ENCODE measurements around the gene DVL1. TPM values are rescaled to one million over a fixed set of nuclear protein-coding genes. Genes with fewer than 3 reads are reported as not detected.
A peak's percentile ranks its signal among the peaks of the same experiment; 100 is the strongest.

The DVL1 gene
- total RNA-seq, 1 donor from 2014 or later, result 55.0 TPM

- H3K9ac ChIP-seq (ENCODE audit: low read length), result no peak overlapping the region
- no peaks in the 10 kb centered on the region for H3K36me3 Mint-ChIP-seq (ENCODE audit: low read depth, unreplicated experiment)
Measured at GRCh38 chr1:1292851-1293250, 56.4 kb downstream of the DVL1 start.

DNA sequence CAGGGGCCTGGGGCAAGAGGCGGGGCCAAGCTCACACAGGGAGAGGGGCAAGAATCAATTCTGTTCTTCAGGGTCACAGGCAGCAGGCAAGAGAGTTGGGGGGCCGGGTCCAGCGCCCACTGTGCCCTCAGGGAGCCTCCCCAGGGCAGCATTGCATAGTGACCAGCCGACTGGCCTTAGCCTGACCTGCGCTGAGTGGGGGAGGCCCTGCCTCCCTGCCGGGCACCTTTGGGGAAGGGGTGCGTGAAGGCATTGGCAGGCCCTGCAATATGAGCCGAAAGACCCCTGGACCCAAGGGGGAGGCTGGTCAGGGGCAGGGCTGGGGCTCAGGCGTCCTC is 56.8 kb downstream of the DVL1 start:
- no peaks in the 10 kb centered on the region for H3K4me1 Mint-ChIP-seq (ENCODE audit: low read depth, unreplicated experiment)
- H3K27ac ChIP-seq (ENCODE audit: low read depth, low read length), result no peak overlapping the region
- TF ChIP-seq, protein P1, sequence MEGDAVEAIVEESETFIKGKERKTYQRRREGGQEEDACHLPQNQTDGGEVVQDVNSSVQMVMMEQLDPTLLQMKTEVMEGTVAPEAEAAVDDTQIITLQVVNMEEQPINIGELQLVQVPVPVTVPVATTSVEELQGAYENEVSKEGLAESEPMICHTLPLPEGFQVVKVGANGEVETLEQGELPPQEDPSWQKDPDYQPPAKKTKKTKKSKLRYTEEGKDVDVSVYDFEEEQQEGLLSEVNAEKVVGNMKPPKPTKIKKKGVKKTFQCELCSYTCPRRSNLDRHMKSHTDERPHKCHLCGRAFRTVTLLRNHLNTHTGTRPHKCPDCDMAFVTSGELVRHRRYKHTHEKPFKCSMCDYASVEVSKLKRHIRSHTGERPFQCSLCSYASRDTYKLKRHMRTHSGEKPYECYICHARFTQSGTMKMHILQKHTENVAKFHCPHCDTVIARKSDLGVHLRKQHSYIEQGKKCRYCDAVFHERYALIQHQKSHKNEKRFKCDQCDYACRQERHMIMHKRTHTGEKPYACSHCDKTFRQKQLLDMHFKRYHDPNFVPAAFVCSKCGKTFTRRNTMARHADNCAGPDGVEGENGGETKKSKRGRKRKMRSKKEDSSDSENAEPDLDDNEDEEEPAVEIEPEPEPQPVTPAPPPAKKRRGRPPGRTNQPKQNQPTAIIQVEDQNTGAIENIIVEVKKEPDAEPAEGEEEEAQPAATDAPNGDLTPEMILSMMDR (IDR thresholded peaks at IDR 0.05; ENCODE audit: insufficient read depth, low read depth, low read length), result no peak
- TF ChIP-seq EZH2 (IDR thresholded peaks at IDR 0.05; ENCODE audit: insufficient read depth, low read length), result no peak
- H3K4me2 ChIP-seq (ENCODE audit: low read length), result no peak overlapping the region
- no peak overlapping the region for H3K4me3 ChIP-seq (ENCODE audit: insufficient read depth, low read depth, low read length)
- H3K79me2 ChIP-seq (ENCODE audit: insufficient read depth, low read length), result no peaks in the 10 kb centered on the region
- no peak overlapping the region for H3K9ac ChIP-seq (ENCODE audit: low read length)
- H3K27me3 ChIP-seq (ENCODE audit: insufficient read depth, low read length), result no peaks in the 10 kb centered on the region
- FAIRE-seq (no peak), DNase-seq (ENCODE audit: low read depth) (no peak)
- no peaks in the 10 kb centered on the region for H3K36me3 Mint-ChIP-seq (ENCODE audit: low read depth, unreplicated experiment)
- no peak overlapping the region for H3K4me3 Mint-ChIP-seq (ENCODE audit: unreplicated experiment)
- H3K27ac Mint-ChIP-seq (ENCODE audit: unreplicated experiment), result no peak overlapping the region
- no peaks in the 10 kb centered on the region for H3K9me3 ChIP-seq (ENCODE audit: insufficient read depth, low read depth, low read length)
- H3K4me1 ChIP-seq (ENCODE audit: insufficient read depth, low read length), result no peaks in the 10 kb centered on the region
- H3K36me3 ChIP-seq (ENCODE audit: insufficient read depth, low read length), result no peaks in the 10 kb centered on the region
- peaks cover 8% of the 10 kb centered on the region for H4K20me1 ChIP-seq (ENCODE audit: insufficient read depth, low read length)
- no peaks in the 10 kb centered on the region for H3K9me3 Mint-ChIP-seq (ENCODE audit: unreplicated experiment)
- H2AFZ ChIP-seq (ENCODE audit: low read depth, low read length), result no peak overlapping the region
- H3K27me3 Mint-ChIP-seq (ENCODE audit: low read depth, unreplicated experiment), result no peaks in the 10 kb centered on the region

More at GRCh38 chr1:1292851-1293250, 56.4 kb downstream of the DVL1 start:
- FAIRE-seq (no peak), DNase-seq (ENCODE audit: low read depth) (no peak)
- Histone ChIP-seq H3K36me3 (ENCODE audit: insufficient read depth, low read length) (no peaks in the 10 kb centered on the region), H3K4me2 (ENCODE audit: low read length) (no peak overlapping the region), H3K27me3 (ENCODE audit: insufficient read depth, low read length) (no peaks in the 10 kb centered on the region), H3K79me2 (ENCODE audit: insufficient read depth, low read length) (no peaks in the 10 kb centered on the region), H3K27ac (ENCODE audit: low read depth, low read length) (no peak overlapping the region), H3K9me3 (ENCODE audit: insufficient read depth, low read depth, low read length) (no peaks in the 10 kb centered on the region), H3K4me3 (ENCODE audit: insufficient read depth, low read depth, low read length) (no peak overlapping the region), H3K4me1 (ENCODE audit: insufficient read depth, low read length) (no peaks in the 10 kb centered on the region), H2AFZ (ENCODE audit: low read depth, low read length) (no peak overlapping the region), H4K20me1 (ENCODE audit: insufficient read depth, low read length) (peaks cover 8% of the 10 kb centered on the region)
- Mint-ChIP-seq H3K27me3 (ENCODE audit: low read depth, unreplicated experiment) (no peaks in the 10 kb centered on the region), H3K4me3 (ENCODE audit: unreplicated experiment) (no peak overlapping the region), H3K4me1 (ENCODE audit: low read depth, unreplicated experiment) (no peaks in the 10 kb centered on the region), H3K9me3 (ENCODE audit: unreplicated experiment) (no peaks in the 10 kb centered on the region), H3K27ac (ENCODE audit: unreplicated experiment) (no peak overlapping the region)
- no peak for TF ChIP-seq EZH2 (IDR thresholded peaks at IDR 0.05; ENCODE audit: insufficient read depth, low read length)
- TF ChIP-seq, protein P1 (IDR thresholded peaks at IDR 0.05; ENCODE audit: insufficient read depth, low read depth, low read length), result no peak

DNA sequence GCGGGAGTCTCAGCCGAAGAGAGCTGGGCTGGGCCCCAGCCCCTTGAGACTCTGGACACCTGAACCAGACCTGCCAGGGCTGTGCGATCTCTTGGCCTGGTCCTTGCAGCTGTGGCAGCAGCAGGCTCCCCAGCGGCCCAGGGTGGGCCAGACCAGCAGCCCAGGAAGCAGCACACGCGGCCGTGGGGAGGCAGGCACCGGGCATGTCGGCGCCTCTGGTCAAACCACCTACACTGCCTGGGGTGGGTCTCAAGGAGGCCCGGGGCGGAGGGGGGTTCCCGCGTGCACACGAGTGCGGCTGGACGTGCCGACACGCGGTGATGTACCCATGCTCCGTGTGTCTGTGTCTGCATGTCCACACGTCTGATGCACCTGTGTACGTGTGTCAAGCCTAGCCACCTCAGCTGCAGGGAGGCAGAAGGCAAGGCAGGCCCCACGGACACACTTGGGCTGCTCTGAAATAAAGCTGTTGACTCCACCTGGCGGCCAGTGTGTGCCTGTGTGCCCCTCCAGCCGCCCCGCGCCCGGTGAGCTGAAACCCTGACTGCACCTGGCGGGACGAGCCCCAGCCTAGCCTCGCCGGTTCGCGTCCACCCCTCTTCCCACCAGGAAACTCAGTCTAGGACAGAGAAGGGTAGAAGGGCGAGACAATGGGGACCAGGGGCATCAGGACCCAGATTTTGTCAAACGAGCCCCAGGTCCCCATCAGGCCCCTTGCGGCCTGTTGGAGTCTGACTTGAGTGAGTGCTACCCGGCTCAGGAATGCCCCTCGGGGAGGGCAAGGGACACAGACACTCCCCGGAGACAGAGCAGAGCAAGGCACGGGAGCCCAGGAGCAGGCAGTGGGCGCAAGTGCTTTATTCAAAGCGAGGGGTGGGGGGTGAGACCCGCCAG is 57.4 kb downstream of the DVL1 start:
- DNase-seq (ENCODE audit: low read depth), result peak; percentile 35
- no peak for FAIRE-seq
- no peak overlapping the region for H3K4me3 Mint-ChIP-seq (ENCODE audit: unreplicated experiment)

More for the DNA sequence above, 57.4 kb downstream of the DVL1 start:
- H3K9me3 Mint-ChIP-seq (ENCODE audit: unreplicated experiment), result no peaks in the 10 kb centered on the region
- Histone ChIP-seq H3K9ac (ENCODE audit: low read length) (no peak overlapping the region), H3K9me3 (ENCODE audit: insufficient read depth, low read depth, low read length) (no peaks in the 10 kb centered on the region), H3K4me2 (ENCODE audit: low read length) (no peak overlapping the region), H2AFZ (ENCODE audit: low read depth, low read length) (no peak overlapping the region), H3K36me3 (ENCODE audit: insufficient read depth, low read length) (no peaks in the 10 kb centered on the region), H3K27ac (ENCODE audit: low read depth, low read length) (no peak overlapping the region), H3K4me3 (ENCODE audit: insufficient read depth, low read depth, low read length) (no peak overlapping the region), H3K27me3 (ENCODE audit: insufficient read depth, low read length) (no peaks in the 10 kb centered on the region), H3K4me1 (ENCODE audit: insufficient read depth, low read length) (no peaks in the 10 kb centered on the region), H4K20me1 (ENCODE audit: insufficient read depth, low read length) (peaks cover 8% of the 10 kb centered on the region), H3K79me2 (ENCODE audit: insufficient read depth, low read length) (no peaks in the 10 kb centered on the region)
- H3K27me3 Mint-ChIP-seq (ENCODE audit: low read depth, unreplicated experiment), result no peaks in the 10 kb centered on the region
- no peaks in the 10 kb centered on the region for H3K36me3 Mint-ChIP-seq (ENCODE audit: low read depth, unreplicated experiment)
- peak overlapping the region; percentile 26 for H3K27ac Mint-ChIP-seq (ENCODE audit: unreplicated experiment)
- H3K4me1 Mint-ChIP-seq (ENCODE audit: low read depth, unreplicated experiment), result no peaks in the 10 kb centered on the region
- TF ChIP-seq, protein P1 (IDR thresholded peaks at IDR 0.05; ENCODE audit: insufficient read depth, low read depth, low read length), result peak; percentile 37
- TF ChIP-seq EZH2 (IDR thresholded peaks at IDR 0.05; ENCODE audit: insufficient read depth, low read length), result no peak
